ENCODE data around the gene PTTG2.

- no peak for TF ChIP-seq CTCF (conservative IDR thresholded peaks at IDR 0.05; ENCODE audit: low read length)
- TF ChIP-seq EZH2phosphoT487 (IDR thresholded peaks at IDR 0.05; ENCODE audit: borderline replicate concordance): no peak
These were observed 38.0 kb downstream of the PTTG2 start for GRCh38 chr4:37998226-37998625.

All from Loucy (cell line).